GM12801 (cell line): ENCODE measurements around the gene ISOC2.
"Not testable (repeated sequence)": the region's sequence is repeated elsewhere in the genome, so short reads cannot be mapped to it uniquely, and the experiment has no call there.

Experiments used
- TF ChIP-seq, protein P1 (sequence below): IDR thresholded peaks from one replicate; pipeline ENCODE4 v1.5.1; 2011; ENCODE audit warnings: control low read depth; ENCODE audit not compliant: insufficient read length; ENCODE audit errors: extremely low read depth

ISOC2 gene

DNA sequence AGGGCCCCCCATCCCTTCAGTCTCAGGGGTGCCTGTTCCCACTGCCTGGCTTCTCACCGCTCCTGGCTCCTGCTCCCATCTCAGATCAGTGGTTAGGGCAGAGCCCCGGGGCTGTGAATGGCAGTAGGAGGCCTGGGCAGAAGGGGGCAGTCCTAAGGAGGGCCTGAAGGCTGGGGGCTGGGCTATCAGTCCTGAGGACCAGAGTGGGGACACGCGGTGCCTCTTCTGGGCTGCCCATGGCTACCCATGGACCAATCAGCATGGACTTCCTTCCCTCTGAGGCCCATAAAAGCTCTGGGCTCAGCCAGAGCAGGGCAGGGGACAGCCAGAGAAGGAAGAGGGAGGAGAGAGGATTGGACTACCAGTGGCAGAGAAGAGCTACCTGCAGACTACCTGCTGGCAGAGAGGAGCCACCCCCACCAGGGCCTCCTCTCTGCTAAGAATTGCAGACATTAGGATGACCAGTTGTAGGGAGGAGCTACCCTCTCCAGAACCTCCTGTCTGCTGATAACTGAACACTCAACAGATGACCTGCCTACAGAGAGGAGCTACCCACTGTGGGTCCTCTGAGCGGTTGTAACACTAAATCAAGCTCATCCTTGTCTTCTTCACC is 41.7 kb downstream of the ISOC2 start:
- TF ChIP-seq, protein P1, sequence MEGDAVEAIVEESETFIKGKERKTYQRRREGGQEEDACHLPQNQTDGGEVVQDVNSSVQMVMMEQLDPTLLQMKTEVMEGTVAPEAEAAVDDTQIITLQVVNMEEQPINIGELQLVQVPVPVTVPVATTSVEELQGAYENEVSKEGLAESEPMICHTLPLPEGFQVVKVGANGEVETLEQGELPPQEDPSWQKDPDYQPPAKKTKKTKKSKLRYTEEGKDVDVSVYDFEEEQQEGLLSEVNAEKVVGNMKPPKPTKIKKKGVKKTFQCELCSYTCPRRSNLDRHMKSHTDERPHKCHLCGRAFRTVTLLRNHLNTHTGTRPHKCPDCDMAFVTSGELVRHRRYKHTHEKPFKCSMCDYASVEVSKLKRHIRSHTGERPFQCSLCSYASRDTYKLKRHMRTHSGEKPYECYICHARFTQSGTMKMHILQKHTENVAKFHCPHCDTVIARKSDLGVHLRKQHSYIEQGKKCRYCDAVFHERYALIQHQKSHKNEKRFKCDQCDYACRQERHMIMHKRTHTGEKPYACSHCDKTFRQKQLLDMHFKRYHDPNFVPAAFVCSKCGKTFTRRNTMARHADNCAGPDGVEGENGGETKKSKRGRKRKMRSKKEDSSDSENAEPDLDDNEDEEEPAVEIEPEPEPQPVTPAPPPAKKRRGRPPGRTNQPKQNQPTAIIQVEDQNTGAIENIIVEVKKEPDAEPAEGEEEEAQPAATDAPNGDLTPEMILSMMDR = no peak

DNA sequence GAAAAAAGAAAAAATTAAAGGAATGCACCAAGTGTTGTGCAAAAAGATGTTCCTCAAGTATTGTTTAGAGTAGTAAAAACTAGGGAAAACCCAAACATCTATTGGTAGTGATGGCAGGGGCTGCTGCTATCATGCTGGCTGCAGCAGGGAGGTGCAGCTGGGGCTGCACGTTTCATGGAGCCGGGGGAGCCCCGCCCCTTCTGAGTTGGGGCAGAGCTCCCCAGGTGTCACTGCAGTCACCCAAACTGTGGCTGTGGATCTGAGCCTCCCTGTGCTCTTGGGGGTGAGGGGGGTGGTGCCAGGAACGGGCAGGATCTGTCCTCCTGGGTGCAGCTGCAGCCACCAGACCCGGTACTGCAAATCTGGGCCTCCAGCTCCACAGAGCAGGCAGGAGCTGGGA is 42.3 kb downstream of the ISOC2 start:
- TF ChIP-seq, protein P1 = no peak

GRCh38 chr19:55418185-55418584 is 43.3 kb downstream of the ISOC2 start:
- TF ChIP-seq, protein P1 = no peak

- TF ChIP-seq, protein P1 = no peak
Measured at GRCh38 chr19:55410168-55410567, 51.3 kb downstream of the ISOC2 start.

- TF ChIP-seq, protein P1 = no peak
Measured at GRCh38 chr19:55408533-55408872, 52.9 kb downstream of the ISOC2 start.

GRCh38 chr19:55407800-55408532 is 53.5 kb downstream of the ISOC2 start:
- TF ChIP-seq, protein P1 = no peak

DNA sequence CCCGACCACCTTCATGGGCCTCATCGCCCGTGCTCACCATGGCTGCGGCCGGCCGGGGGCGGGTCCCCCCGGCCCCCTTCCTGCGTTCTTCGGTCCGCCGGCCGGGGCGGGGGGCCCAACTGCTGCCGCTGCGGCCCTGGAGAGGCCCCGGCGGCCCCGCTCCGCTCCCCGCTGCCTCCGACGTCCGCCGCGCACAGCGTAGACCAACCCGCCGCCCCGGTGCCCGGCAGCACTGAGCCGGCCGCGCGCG is 54.0 kb downstream of the ISOC2 start, which contains the start of gene UBE2S:
TSS of gene UBE2S (minus strand) at position 239 of the 250 bp plus-strand sequence. CDS start at position 40, 199 bp downstream.
- TF ChIP-seq, protein P1 = not testable (repeated sequence)
